Fibroblast of skin of scalp (primary cell): ENCODE data around the gene TCF12.

Experiments used
- DNase-seq: peaks from one replicate; pipeline ENCODE4 v3.0.0-alpha.2; 2013

Gene TCF12

GRCh38 chr15:57221134-57221533 is 302.7 kb downstream of the TCF12 start:
- no peak for DNase-seq

DNA sequence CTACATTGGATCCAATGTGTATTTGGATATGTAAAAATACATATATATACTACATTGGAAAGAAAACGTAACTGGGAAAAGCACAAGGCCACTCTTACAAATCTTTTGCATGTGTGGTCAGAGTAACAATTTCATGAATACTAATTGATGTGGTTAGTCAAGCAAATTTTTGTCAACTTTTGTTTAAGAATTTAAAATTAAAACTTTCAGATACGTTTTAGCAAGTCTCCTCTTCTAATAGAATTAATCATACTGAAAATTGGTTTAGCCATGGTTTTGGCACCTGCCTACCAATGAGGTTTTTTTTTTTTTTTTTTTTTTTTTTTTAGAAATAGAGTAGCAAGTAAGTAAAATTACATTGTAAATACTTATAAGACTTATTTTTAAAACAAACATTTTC is 304.9 kb downstream of the TCF12 start:
- no peak for DNase-seq

DNA sequence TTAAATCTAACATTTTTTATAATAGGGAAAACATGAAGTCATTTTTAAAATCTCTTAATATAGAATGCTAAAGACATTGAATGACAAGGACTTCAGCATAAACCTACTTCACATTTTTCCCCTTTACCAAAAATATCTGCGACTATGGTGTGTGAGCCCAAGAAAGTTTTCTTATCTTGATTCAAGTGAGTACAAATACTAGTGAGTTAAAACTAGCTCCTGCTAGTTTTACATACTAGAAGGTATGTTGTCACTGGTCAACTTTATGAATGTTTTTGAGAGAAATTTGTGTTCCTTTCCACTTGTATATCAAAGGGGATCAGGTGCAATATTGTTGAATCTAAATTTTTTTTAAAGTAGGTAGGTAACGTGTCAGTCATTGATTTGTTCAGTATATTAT is 305.4 kb downstream of the TCF12 start:
- DNase-seq, result no peak

DNA sequence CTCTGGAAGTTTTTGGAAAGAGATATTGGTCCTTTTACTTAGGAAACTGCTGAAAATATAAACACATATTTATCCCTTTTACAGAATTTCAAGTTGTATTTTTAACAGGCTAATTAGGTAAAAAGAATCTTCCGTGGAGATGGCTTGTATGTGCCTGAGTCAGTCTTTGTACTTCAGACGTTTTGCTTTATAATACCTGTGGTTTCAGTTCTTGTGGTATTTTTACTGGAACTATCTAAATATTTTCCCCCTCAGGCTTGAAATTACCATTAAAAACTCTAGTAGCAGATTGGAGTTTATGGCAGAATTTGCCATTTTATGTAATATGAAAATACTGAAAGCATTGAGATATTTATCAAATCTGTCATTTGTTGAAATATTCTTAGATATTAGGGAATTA is 306.2 kb downstream of the TCF12 start:
- DNase-seq, result peak; percentile 59

DNA sequence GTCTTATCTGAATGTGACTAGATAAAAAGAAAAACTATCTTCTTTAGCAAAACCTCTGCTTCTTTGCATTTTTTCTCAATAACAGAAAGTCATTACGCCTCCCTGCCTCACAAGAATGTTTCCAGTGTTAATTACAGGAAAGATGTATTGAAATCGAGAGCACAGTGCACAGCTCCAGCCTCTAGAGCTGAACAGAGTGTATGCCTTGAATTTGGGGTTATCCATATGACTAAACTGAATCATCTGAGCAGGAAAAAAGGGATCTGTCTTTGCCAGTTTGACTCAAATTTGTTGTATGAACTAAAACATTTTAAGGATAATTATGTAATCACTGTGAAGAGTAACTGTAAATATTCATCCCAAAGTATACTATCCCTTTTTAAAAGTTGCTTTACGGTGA is 308.7 kb downstream of the TCF12 start:
- DNase-seq, result no peak

- peak; percentile 80 for DNase-seq
Observed at GRCh38 chr15:57227899-57228298, 309.5 kb downstream of the TCF12 start.

DNA sequence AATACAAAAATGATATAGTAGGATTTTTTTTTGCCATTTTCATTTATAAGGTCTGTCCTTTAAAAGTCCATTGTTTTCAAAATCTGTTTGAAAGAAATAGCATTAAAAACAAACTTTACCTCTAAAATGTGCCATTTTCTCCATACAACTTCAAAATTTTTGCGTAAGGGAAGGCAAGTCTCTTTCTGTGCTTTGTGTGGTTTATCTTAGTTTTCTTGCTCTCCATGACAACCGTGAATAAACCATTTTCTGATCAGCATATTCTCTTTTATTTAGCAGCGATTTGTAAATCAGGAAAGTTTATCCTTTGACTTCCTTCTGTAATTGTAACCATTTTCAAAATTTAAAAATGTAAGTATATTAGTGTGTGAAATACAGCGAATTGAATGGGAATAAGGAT is 310.0 kb downstream of the TCF12 start:
- no peak for DNase-seq

- no peak for DNase-seq
Observed at GRCh38 chr15:57229051-57229450, 310.6 kb downstream of the TCF12 start.

GRCh38 chr15:57231559-57231958 is 313.1 kb downstream of the TCF12 start:
- no peak for DNase-seq

DNA sequence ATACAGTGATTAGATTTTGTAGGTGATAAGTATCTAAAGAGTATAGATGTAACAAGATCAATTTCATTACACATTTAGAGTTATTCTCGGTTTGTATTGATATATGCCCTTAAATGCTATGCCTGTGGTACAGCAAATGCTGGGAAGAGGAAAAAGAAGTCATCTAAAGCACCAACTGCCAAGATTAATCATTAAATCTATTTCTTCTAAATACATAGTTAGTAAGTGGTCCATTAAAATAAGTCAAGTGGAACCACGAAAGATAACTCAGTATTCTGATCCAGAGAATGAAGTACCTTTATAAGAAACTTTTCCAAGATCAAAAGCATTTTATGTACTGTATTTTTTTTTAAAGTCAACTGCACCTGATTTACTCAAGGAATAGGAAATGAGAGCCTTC is 315.7 kb downstream of the TCF12 start:
- no peak for DNase-seq

DNA sequence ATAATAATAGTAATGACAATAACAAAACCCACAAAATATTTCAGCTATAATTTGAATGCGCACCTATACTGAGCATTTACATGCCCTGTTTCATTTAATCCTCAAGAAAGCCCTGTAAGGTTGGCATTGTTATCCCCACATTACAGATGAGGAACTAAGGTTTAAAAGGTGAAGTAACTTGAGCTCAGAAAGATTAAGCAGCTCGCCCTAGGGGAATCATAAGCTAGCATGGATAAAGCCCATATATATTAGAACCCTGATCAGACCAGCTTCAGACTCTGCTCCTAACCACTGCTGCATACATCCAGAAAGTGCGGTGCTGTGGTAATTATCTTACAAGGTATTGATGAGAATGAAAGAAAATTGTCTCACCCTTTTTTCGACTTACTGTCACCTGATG is 316.7 kb downstream of the TCF12 start:
- no peak for DNase-seq

DNA sequence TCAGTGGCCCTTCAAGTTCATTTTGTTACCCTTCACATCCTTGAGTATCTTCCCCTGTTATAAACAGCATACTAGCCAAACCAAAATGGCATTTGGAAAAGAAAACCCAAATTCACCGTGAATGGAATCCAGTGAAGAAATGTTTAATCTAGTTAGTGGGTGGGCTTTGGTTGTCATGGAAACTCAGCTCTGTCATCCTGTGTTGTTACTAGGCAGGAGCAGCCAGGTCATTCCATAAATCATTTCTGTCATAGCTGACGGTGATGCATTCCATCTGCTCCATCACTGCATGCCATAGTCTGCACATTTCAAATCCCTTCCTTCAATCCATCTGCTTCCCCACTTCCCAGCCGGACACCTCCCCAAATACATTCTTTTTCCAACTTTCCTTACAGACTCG is 317.4 kb downstream of the TCF12 start:
- DNase-seq, result peak; percentile 95

DNA sequence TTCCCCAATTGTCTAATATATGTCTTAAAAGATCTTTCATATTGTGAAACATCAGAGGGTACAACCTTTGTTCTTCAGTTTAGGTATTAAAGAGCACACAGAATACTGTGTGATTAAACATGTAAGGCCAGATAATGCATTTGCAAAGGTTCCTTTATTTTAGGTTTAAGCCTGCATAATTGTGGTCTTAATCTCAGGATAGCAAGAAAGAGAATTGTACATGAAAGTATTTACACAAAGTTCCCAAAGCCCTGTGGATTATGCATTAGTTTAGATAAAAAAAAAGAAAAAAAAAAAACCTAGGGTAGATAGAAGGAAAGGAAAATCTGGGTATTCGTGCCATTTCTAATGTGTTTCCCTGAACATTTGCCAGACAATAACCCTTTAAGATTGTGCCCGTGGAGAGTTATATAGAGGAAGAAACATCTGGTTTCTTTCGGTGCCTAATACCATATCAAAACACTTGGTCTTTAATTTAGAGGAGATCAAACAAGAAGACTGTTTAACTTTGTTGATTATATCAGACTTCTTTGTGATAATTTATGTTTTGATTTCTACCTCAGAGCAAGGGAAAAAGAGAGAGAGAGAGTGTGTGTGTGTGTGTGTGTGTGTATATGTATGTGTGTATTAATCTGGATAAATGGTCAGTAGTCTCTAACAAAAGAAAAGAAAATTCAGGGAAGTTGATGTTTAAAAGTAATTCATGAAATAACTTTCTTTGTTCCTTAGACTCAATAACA is 318.3 kb downstream of the TCF12 start:
- peak; percentile 2 for DNase-seq

DNA sequence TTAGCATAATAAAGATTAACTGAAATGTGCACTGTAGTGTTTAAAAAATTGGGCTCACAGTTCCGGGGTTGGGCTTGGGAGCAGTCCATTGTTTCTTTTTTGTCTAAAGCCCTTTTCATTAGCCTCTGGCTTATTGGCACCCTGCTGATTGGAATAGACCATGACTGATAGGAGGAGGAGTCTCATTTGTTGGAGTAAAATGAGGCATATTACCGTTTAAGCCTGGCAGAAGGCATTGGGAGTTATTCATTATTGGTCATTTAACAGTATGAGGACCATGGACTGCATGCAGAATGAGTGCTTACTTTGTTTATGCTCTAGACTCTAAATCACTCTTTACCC is 318.8 kb downstream of the TCF12 start:
- DNase-seq, result peak; percentile 12

- no peak for DNase-seq
Observed at GRCh38 chr15:57237676-57238075, 319.2 kb downstream of the TCF12 start.

- peak; percentile 4 for DNase-seq
Observed at GRCh38 chr15:57245130-57245529, 326.7 kb downstream of the TCF12 start.

- no peak for DNase-seq
Observed at GRCh38 chr15:57245714-57246113, 327.3 kb downstream of the TCF12 start.

- no peak for DNase-seq
Observed at GRCh38 chr15:57248074-57248473, 329.6 kb downstream of the TCF12 start.

- DNase-seq, result peak; percentile 4
Observed at GRCh38 chr15:57251308-57251707, 332.9 kb downstream of the TCF12 start.

- DNase-seq, result peak; percentile 34
Observed at GRCh38 chr15:57251941-57252340, 333.5 kb downstream of the TCF12 start.

DNA sequence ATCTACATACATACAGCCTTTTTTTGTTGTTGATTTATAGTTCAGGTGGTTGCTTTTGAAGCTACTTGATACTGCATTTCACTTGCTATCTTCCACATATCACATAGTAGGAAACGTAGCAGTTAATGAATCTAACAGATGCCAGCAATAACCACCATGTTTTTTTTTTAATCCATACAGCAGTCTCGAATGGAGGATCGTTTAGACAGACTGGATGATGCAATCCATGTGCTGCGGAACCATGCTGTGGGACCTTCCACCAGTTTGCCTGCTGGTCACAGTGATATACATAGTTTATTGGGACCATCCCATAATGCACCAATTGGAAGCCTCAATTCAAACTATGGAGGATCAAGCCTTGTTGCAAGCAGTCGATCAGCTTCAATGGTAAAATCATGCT is 334.6 kb downstream of the TCF12 start:
- DNase-seq, result peak; percentile 2

GRCh38 chr15:57253500-57253899 is 335.1 kb downstream of the TCF12 start:
- DNase-seq, result no peak

- no peak for DNase-seq
Observed at GRCh38 chr15:57255751-57256341, 337.4 kb downstream of the TCF12 start.

DNA sequence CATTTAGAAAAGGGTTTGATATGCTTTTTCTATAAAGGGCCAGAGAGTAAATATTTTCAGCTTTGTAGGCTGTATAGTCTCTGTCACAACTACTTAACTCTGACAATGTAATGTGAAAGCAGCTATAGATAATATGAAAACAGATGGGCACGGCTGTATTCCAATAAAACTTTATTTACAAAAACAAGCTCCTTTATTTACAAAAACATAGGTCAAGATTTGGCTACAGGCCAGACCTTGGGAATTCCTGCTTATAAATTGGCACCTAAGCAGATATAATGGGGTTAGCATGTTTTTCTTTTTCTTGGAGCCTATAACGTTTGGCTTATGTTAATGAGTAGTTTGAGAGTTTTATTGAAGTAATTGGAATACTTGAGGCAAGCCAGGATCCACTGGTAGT is 338.5 kb downstream of the TCF12 start:
- DNase-seq, result no peak

DNA sequence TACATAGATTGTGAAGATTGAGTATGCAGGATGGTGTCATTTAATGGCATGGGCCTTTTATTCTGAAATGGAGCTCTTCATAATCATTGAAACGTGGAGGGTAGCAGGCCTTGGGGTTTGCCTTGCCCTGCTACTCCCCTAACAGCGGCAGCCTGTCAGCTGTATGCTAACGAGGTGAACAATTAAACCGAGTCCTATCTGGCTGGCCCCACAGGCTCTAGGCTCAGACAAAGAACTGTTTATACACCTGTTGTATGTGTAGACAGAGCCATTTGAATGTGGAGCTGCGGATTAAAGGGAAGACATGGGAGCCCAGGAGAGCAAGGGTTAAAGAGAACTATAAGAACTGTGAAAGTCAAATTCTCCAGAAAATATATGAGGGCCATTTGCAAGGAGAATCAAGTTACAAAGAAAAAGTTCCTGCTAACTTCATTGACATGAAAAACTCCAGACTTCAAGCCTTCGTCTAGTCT is 341.2 kb downstream of the TCF12 start:
- no peak for DNase-seq
